Measurements from ENCODE around the gene C5orf58.

C5orf58 gene

GRCh38 chr5:170290498-170290897 is 57.7 kb downstream of the C5orf58 start:
- no peaks in the 10 kb centered on the region for H3K36me3 ChIP-seq (replicated peaks; ENCODE audit: low read depth, low read length)
- H2AFZ ChIP-seq (ENCODE audit: low read depth, low read length): no peak overlapping the region
- H3K9ac ChIP-seq (ENCODE audit: low read length): no peak overlapping the region
- TF ChIP-seq CTCF (IDR thresholded peaks at IDR 0.05; ENCODE audit: low read depth, low read length) (no peak), EZH2phosphoT487 (IDR thresholded peaks at IDR 0.05; ENCODE audit: low read depth) (no peak)
- H3K4me1 ChIP-seq (ENCODE audit: low read length): no peaks in the 10 kb centered on the region
- H3K79me2 ChIP-seq (ENCODE audit: low read length): no peaks in the 10 kb centered on the region
- H3K27me3 ChIP-seq (ENCODE audit: low read depth, low read length): peaks cover 64% of the 10 kb centered on the region
- no peak overlapping the region for H3K27ac ChIP-seq (ENCODE audit: low read length)
- H4K20me1 ChIP-seq (ENCODE audit: insufficient read depth, low read length): no peaks in the 10 kb centered on the region
- no peaks in the 10 kb centered on the region for H3K9me3 ChIP-seq (ENCODE audit: insufficient read depth, low read length)
- no peak overlapping the region for H3K4me2 ChIP-seq (ENCODE audit: low read length)
- H3K4me3 ChIP-seq (ENCODE audit: low read length): no peak overlapping the region

GRCh38 chr5:170292179-170293104 is 59.7 kb downstream of the C5orf58 start:
- Histone ChIP-seq H3K27ac (ENCODE audit: low read length) (no peak overlapping the region), H3K36me3 (replicated peaks; ENCODE audit: low read depth, low read length) (no peaks in the 10 kb centered on the region), H3K4me3 (ENCODE audit: low read length) (no peak overlapping the region), H3K4me1 (ENCODE audit: low read length) (no peaks in the 10 kb centered on the region), H3K27me3 (ENCODE audit: low read depth, low read length) (peaks cover 60% of the 10 kb centered on the region), H3K4me2 (ENCODE audit: low read length) (no peak overlapping the region), H3K9ac (ENCODE audit: low read length) (no peak overlapping the region), H3K9me3 (ENCODE audit: insufficient read depth, low read length) (no peaks in the 10 kb centered on the region), H3K79me2 (ENCODE audit: low read length) (no peaks in the 10 kb centered on the region), H2AFZ (ENCODE audit: low read depth, low read length) (no peak overlapping the region), H4K20me1 (ENCODE audit: insufficient read depth, low read length) (no peaks in the 10 kb centered on the region)
- no peak for TF ChIP-seq CTCF (IDR thresholded peaks at IDR 0.05; ENCODE audit: low read depth, low read length)
- no peak for TF ChIP-seq EZH2phosphoT487 (IDR thresholded peaks at IDR 0.05; ENCODE audit: low read depth)

- TF ChIP-seq EZH2phosphoT487 (IDR thresholded peaks at IDR 0.05; ENCODE audit: low read depth) (no peak), CTCF (IDR thresholded peaks at IDR 0.05; ENCODE audit: low read depth, low read length) (no peak)
- Histone ChIP-seq H3K36me3 (replicated peaks; ENCODE audit: low read depth, low read length) (no peaks in the 10 kb centered on the region), H3K9ac (ENCODE audit: low read length) (no peak overlapping the region), H3K4me2 (ENCODE audit: low read length) (no peak overlapping the region), H3K27me3 (ENCODE audit: low read depth, low read length) (peaks cover 60% of the 10 kb centered on the region), H3K79me2 (ENCODE audit: low read length) (no peaks in the 10 kb centered on the region), H3K27ac (ENCODE audit: low read length) (no peak overlapping the region), H3K9me3 (ENCODE audit: insufficient read depth, low read length) (no peaks in the 10 kb centered on the region), H3K4me3 (ENCODE audit: low read length) (no peak overlapping the region), H3K4me1 (ENCODE audit: low read length) (no peaks in the 10 kb centered on the region), H4K20me1 (ENCODE audit: insufficient read depth, low read length) (no peaks in the 10 kb centered on the region), H2AFZ (ENCODE audit: low read depth, low read length) (no peak overlapping the region)
These were observed 60.5 kb downstream of the C5orf58 start for GRCh38 chr5:170293273-170293672.

- TF ChIP-seq CTCF (IDR thresholded peaks at IDR 0.05; ENCODE audit: low read depth, low read length): no peak
- no peak for TF ChIP-seq EZH2phosphoT487 (IDR thresholded peaks at IDR 0.05; ENCODE audit: low read depth)
- H2AFZ ChIP-seq (ENCODE audit: low read depth, low read length): no peak overlapping the region
- H3K9ac ChIP-seq (ENCODE audit: low read length): no peak overlapping the region
- no peaks in the 10 kb centered on the region for H3K79me2 ChIP-seq (ENCODE audit: low read length)
- H3K4me1 ChIP-seq (ENCODE audit: low read length): no peaks in the 10 kb centered on the region
- no peaks in the 10 kb centered on the region for H3K36me3 ChIP-seq (replicated peaks; ENCODE audit: low read depth, low read length)
- no peaks in the 10 kb centered on the region for H4K20me1 ChIP-seq (ENCODE audit: insufficient read depth, low read length)
- no peak overlapping the region for H3K27ac ChIP-seq (ENCODE audit: low read length)
- H3K9me3 ChIP-seq (ENCODE audit: insufficient read depth, low read length): no peaks in the 10 kb centered on the region
- no peak overlapping the region for H3K4me3 ChIP-seq (ENCODE audit: low read length)
- H3K27me3 ChIP-seq (ENCODE audit: low read depth, low read length): peaks cover 54% of the 10 kb centered on the region
- H3K4me2 ChIP-seq (ENCODE audit: low read length): no peak overlapping the region
These were observed 61.3 kb downstream of the C5orf58 start for GRCh38 chr5:170294057-170294456.
